CD14-positive monocyte (primary cell): ENCODE measurements around the gene BDKRB2. TPM values are rescaled to one million over a fixed set of nuclear protein-coding genes. Genes with fewer than 3 reads are reported as not detected.

Experiments used
- DNase-seq, 3 donors: peaks; one replicate each; pipeline ENCODE4 v3.0.0-alpha.2; 2011 to 2022
- H2AFZ ChIP-seq: 2 replicates; pipeline ENCODE4 v1.6.0; 2012; ENCODE audit warnings: mild to moderate bottlenecking, low read depth, low read length, inconsistent platforms; ENCODE audit not compliant: insufficient read depth, poor library complexity, severe bottlenecking
- H3K27ac ChIP-seq, 2 donors: 1 replicate in 1 of 2; 2 replicates in 1 of 2; pipeline ENCODE4 v1.5.1; 2012 to 2013; ENCODE audit warnings: low read length in 2 of 2, control low read depth in 1 of 2, inconsistent platforms in 1 of 2, low read depth in 1 of 2, mild to moderate bottlenecking in 1 of 2
- H3K27me3 ChIP-seq, 2 donors: one replicate each; pipeline versions ENCODE4 v1.6.0 to v1.6.1; 2011 to 2013; ENCODE audit warnings: low read length in 2 of 2; ENCODE audit not compliant: control insufficient read depth in 2 of 2, insufficient read depth in 2 of 2
- H3K36me3 ChIP-seq, 2 donors: replicated peaks in 1 of 2; 1 replicate in 1 of 2; 2 replicates in 1 of 2; pipeline versions ENCODE4 v1.5.1 to v1.6.1; 2012 to 2013; ENCODE audit warnings: low read length in 2 of 2, control low read depth in 1 of 2, inconsistent platforms in 1 of 2, mild to moderate bottlenecking in 1 of 2; ENCODE audit not compliant: insufficient read depth in 2 of 2, control insufficient read depth in 1 of 2
- H3K4me1 ChIP-seq, 2 donors: 1 replicate in 1 of 2; 2 replicates in 1 of 2; pipeline versions ENCODE4 v1.5.1 to v1.6.1; 2012 to 2013; ENCODE audit warnings: low read length in 2 of 2, control low read depth in 1 of 2, inconsistent platforms in 1 of 2, mild to moderate bottlenecking in 1 of 2, moderate library complexity in 1 of 2; ENCODE audit not compliant: insufficient read depth in 2 of 2, control insufficient read depth in 1 of 2
- H3K4me2 ChIP-seq: replicated peaks from 2 replicates; pipeline ENCODE3; 2012; ENCODE audit warnings: low read length, moderate library complexity, mild to moderate bottlenecking; ENCODE audit not compliant: poor library complexity, severe bottlenecking; ENCODE audit errors: extremely low read depth
- H3K4me3 ChIP-seq, 3 experiments: fragments of 200-600 bp in 1 of 3; sonication (generic) in 1 of 3; replicated peaks in 1 of 3; 1 replicate in 2 of 3; 2 replicates in 1 of 3; pipeline ENCODE4 v1.5.1; 2011 to 2013; ENCODE audit warnings: low read length in 3 of 3, mild to moderate bottlenecking in 3 of 3, control low read depth in 2 of 3, low read depth in 2 of 3, inconsistent platforms in 1 of 3, moderate library complexity in 1 of 3
- H3K79me2 ChIP-seq: 2 replicates; pipeline ENCODE4 v1.6.0; 2012; ENCODE audit warnings: mild to moderate bottlenecking, control low read depth, inconsistent platforms, low read length, moderate library complexity; ENCODE audit not compliant: insufficient read depth
- H3K9ac ChIP-seq: 2 replicates; pipeline ENCODE4 v1.6.0; 2017; ENCODE audit warnings: low read length, mild to moderate bottlenecking; ENCODE audit not compliant: insufficient read depth, poor library complexity, severe bottlenecking
- H3K9me3 ChIP-seq, 2 donors: replicated peaks in 1 of 2; 1 replicate in 1 of 2; 2 replicates in 1 of 2; pipeline versions ENCODE4 v1.5.1 to v1.6.1; 2012 to 2013; ENCODE audit warnings: low read length in 2 of 2, control low read depth in 1 of 2; ENCODE audit not compliant: control insufficient read depth in 1 of 2, insufficient read depth in 1 of 2
- H4K20me1 ChIP-seq: 2 replicates; pipeline ENCODE4 v1.6.0; 2012; ENCODE audit warnings: mild to moderate bottlenecking, low read length, control low read depth, moderate library complexity; ENCODE audit not compliant: insufficient read depth
- H3K27ac Mint-ChIP-seq, 7 donors: one replicate each; pipeline ENCODE4 v1.8.0; 2020; ENCODE audit warnings: mild to moderate bottlenecking in 7 of 7, mixed read lengths in 7 of 7, moderate library complexity in 6 of 7, inconsistent platforms in 2 of 7
- H3K27me3 Mint-ChIP-seq, 3 donors: one replicate each; pipeline ENCODE4 v1.8.0; 2021 to 2022; ENCODE audit warnings: low read depth in 3 of 3, mild to moderate bottlenecking in 3 of 3, mixed read lengths in 3 of 3, moderate library complexity in 3 of 3, inconsistent platforms in 1 of 3
- H3K36me3 Mint-ChIP-seq, 2 donors: one replicate each; pipeline ENCODE4 v1.8.0; 2020; ENCODE audit warnings: mixed read lengths in 2 of 2, inconsistent platforms in 1 of 2, mild to moderate bottlenecking in 1 of 2
- H3K4me1 Mint-ChIP-seq: one replicate; pipeline ENCODE4 v1.8.0; 2020; ENCODE audit warnings: mild to moderate bottlenecking, mixed read lengths
- H3K4me3 Mint-ChIP-seq, 2 donors: one replicate each; pipeline ENCODE4 v1.8.0; 2020; ENCODE audit warnings: mild to moderate bottlenecking in 2 of 2, mixed read lengths in 2 of 2, moderate library complexity in 1 of 2
- H3K9me3 Mint-ChIP-seq, 7 donors: one replicate each; pipeline ENCODE4 v1.8.0; 2020 to 2022; ENCODE audit warnings: mixed read lengths in 7 of 7, mild to moderate bottlenecking in 6 of 7, moderate library complexity in 6 of 7, inconsistent platforms in 2 of 7
- WGBS: methylation state at CpG from one replicate; pipeline ENCODE4 v1.1.5; 2013; ENCODE audit warnings: missing lambda C conversion rate; ENCODE audit not compliant: insufficient coverage; 5-methylcytosine and 5-hydroxymethylcytosine counted together
- intact Hi-C, 2 donors: fragments of 100-400 bp; cut with micrococcal nuclease; formaldehyde crosslinking; loops; one replicate each; pipeline versions ENCODE4 v1.15.0 to v1.15.1; 2023
- polyA plus RNA-seq, 3 donors: library from polyadenylated mRNA; depleted of rRNA in 1 of 3; unstranded in 2 of 3; stranded (reverse) in 1 of 3; fragments of 300-500 nt in 2 of 3; fragments of >200 nt in 1 of 3; fragmentation: Illumina TruSeq in 2 of 3; gene quantifications; 1 replicate in 2 of 3; 2 replicates in 1 of 3; pipeline ENCODE4 v1.2.3, GENCODE V29; 2012 to 2021
- TF ChIP-seq, protein P1 (sequence below): fragments of 200-600 bp; IDR thresholded peaks from one replicate; pipeline ENCODE4 v1.8.0; 2022; ENCODE audit warnings: antibody characterized with exemption, mild to moderate bottlenecking

Gene BDKRB2
- polyA plus RNA-seq, 3 donors = not detected

DNA sequence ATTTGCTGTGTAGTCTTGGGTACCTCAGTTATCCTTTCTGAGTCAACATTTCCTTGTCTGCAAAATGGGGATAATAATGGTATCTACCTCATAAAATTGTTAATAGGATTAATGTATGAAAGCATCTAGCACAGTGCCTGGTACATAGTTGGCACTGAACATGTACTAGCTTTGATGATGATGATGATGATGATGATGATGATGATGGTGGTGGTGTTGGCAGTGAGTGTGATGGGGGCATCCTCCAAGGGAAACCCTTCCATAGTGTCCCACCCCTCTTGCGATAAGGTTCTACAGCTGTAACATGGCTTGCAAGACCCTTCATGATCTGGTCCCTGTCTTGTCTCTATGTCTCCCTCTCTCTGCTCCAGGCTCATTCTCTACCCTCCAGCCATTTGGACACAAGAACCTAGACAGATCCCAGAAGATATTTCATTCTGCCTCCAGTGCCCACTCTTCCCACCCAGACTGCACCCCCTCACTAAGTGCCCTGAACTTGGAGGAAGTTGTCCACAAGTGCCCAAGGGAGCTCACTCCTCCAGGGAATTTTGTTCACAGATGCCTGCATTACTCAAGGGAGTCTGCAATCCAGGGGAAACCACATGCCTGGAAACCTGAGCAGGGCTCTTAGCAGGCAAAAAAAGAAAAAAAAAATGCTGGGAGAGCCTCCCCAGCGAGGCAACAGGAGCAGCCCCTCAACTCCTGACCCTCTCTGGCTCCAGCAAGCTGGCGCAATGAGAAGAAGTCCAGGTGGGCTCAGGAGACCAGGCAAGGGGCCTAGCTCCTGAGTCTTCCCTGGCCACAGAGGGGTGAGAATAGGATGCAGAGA lies 41.3 kb downstream of the BDKRB2 start:
- Histone ChIP-seq H3K4me1 (peaks cover 15 to 19% of the 10 kb centered on the region in 2 donors), H3K79me2 (no peaks in the 10 kb centered on the region), H3K27ac (no peak overlapping the region), H3K4me2 (no peak overlapping the region), H3K36me3 (no peaks in the 10 kb centered on the region), H3K4me3 (no peak overlapping the region), H3K9ac (no peak overlapping the region), H3K9me3 (peaks cover 0 to 6% of the 10 kb centered on the region in 2 donors), H3K27me3 (no peaks in the 10 kb centered on the region), H2AFZ (no peak overlapping the region), H4K20me1 (no peaks in the 10 kb centered on the region)
- Mint-ChIP-seq H3K4me3 (no peak overlapping the region), H3K27ac (no peak overlapping the region), H3K36me3 (no peaks in the 10 kb centered on the region), H3K4me1 (peaks cover 17% of the 10 kb centered on the region), H3K9me3 (peaks cover 0 to 9% (median 7%) of the 10 kb centered on the region in 7 donors), H3K27me3 (peaks cover 2 to 3% (median 3%) of the 10 kb centered on the region in 3 donors)
- intact Hi-C loops = no loop called here
- TF ChIP-seq, protein P1, sequence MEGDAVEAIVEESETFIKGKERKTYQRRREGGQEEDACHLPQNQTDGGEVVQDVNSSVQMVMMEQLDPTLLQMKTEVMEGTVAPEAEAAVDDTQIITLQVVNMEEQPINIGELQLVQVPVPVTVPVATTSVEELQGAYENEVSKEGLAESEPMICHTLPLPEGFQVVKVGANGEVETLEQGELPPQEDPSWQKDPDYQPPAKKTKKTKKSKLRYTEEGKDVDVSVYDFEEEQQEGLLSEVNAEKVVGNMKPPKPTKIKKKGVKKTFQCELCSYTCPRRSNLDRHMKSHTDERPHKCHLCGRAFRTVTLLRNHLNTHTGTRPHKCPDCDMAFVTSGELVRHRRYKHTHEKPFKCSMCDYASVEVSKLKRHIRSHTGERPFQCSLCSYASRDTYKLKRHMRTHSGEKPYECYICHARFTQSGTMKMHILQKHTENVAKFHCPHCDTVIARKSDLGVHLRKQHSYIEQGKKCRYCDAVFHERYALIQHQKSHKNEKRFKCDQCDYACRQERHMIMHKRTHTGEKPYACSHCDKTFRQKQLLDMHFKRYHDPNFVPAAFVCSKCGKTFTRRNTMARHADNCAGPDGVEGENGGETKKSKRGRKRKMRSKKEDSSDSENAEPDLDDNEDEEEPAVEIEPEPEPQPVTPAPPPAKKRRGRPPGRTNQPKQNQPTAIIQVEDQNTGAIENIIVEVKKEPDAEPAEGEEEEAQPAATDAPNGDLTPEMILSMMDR = no peak
- no peak for DNase-seq
- 100% methylated on average over 2 of the region's 3 CpGs for WGBS

DNA sequence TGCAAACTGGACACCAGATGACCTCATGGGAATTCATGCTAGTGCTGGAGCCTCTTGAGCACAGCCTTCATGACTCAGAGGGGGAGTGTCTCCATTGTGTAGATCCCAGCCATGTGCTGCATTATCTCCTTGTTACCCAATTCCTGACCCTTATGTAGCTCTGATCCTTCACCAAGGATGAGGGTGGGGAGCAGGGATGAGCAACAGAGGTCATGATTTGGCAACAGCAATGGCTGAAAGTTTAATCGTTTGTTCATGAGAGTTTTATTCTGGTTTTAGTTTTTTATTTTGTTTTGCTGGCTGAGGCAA lies 41.9 kb downstream of the BDKRB2 start:
- Histone ChIP-seq H3K4me2 (no peak overlapping the region), H3K4me3 (no peak overlapping the region), H3K27ac (no peak overlapping the region), H3K9me3 (peaks cover 0 to 6% of the 10 kb centered on the region in 2 donors), H3K4me1 (peaks cover 15 to 19% of the 10 kb centered on the region in 2 donors), H3K27me3 (no peaks in the 10 kb centered on the region), H3K79me2 (no peaks in the 10 kb centered on the region), H2AFZ (no peak overlapping the region), H3K36me3 (no peaks in the 10 kb centered on the region), H4K20me1 (no peaks in the 10 kb centered on the region), H3K9ac (no peak overlapping the region)
- peaks cover 17% of the 10 kb centered on the region for H3K4me1 Mint-ChIP-seq
- intact Hi-C loops = no loop called here
- H3K27ac Mint-ChIP-seq = no peak overlapping the region
- no peaks in the 10 kb centered on the region for H3K36me3 Mint-ChIP-seq
- TF ChIP-seq, protein P1 = no peak
- H3K27me3 Mint-ChIP-seq = peaks cover 3% of the 10 kb centered on the region in 3 donors
- WGBS = no CpG with 5 or more reads among the region's 1 CpG
- DNase-seq = peak in 1 of 3 donors; percentile 51
- H3K4me3 Mint-ChIP-seq = no peak overlapping the region
- H3K9me3 Mint-ChIP-seq = peaks cover 0 to 9% (median 7%) of the 10 kb centered on the region in 7 donors
